GM10847 (cell line): ENCODE measurements around the gene CCDC152.

Experiments
- POLR2A ChIP-seq: IDR thresholded peaks from 2 replicates; pipeline ENCODE4 v1.6.1; 2011; ENCODE audit not compliant: insufficient read length; ENCODE audit errors: extremely low read depth

CCDC152 gene

DNA sequence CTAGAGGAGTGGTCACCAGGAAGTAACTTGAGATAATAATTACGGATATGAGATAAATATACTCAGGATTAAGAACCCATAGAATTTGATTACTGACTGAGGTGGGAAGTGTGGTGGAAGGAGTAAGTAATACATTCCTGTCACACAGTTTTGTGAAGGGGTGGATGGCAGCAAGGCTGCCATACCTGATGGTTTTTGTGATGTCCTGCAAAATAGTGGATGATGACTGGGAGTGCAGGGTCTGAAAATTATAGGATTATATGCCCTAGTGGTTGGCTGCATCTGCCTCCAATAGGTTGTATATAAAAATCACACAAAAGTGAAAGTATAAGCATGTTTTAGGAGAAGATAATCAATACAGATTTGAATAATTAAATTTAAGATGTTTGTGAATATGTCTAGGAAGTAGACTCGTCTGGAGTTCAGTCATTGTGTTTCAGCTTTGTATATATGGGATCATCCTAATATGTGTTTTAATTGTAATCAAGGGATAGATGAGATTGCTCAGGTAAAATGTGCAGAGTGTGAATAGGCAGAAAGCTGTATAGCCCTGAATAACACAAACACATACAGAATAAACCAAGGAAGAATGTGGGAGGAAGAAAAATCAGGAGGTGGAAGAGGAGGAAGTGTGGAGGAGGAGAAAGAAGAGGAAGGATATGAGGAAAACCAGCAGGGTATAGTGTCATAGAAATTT is 49.5 kb downstream of the CCDC152 start:
- TF ChIP-seq POLR2A, result no peak

GRCh38 chr5:42806701-42807262 is 50.2 kb downstream of the CCDC152 start:
- TF ChIP-seq POLR2A, result no peak

DNA sequence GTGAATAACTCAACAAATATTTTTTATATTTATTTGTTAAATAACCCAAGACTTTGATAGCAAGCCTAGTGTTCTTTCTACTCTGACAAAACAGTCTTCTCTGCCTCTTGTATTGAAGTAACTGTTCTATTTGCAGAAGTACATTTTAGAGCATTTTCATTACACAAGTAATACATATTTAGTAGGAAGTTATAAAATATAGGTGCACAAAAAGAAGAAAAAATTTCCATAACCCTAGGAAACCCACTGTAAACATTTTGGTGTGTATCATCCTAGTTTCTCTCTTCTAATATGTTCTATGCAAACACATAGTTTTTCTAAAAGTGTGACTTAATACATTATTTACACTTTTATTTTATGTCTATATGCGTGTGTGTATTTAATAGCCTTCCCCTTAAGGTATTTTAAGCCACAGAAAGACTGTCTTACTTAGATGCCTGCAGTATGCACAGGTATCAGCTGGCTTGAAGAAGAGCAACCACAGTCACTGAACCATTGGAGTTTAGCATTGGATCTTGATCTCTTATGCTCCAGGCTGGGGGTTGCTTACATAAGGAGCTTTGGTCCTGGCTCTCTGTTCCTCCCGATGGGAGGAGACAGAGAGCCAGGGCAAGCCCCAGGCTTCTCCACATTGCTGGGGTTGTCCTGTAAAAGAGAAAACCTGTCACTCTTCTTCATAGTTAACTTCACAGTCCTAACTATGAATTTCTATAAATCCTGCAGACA is 51.3 kb downstream of the CCDC152 start:
- TF ChIP-seq POLR2A, result no peak

GRCh38 chr5:42808888-42809611 is 52.4 kb downstream of the CCDC152 start:
- no peak for TF ChIP-seq POLR2A

DNA sequence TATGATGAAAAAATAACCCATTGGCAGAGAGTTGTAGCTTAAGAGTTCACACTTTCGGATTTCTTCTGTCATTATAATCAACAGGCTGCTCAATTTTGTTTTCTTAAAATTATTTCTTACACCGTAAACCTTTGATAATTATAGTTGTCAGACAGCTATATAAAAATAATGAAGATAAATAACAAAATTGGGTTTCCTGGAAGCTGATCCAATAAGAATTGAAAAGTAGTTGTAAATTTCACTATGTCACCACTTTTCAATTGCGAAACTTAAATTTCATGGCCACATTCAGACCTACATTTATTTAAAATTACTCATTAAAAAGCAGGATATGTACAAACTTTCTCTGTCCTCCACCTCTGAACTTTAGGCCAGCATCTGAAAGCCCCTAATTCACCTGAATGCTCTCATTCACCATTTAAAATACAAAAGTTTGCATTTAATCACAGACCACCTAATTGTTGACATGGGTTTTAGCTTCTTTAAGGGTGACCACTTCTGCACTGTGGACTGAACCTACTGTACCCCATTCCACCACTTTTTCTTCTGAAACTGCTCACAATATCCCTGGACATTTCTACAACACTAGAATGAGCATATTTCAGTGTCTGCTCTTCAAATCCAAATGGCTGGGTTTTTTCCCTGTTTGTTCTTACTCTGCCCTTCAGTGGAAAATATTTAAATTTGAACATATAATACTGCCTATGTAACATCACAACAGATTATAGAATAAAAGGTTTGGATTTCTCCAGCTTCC is 54.4 kb downstream of the CCDC152 start:
- no peak for TF ChIP-seq POLR2A

- TF ChIP-seq POLR2A, result no peak
Measured at GRCh38 chr5:42811591-42812446, 55.2 kb downstream of the CCDC152 start, which contains the start of gene SELENOP. Gene SELENOP, minus strand, starts transcription at chr5:42811892. Its CDS starts 3,539 bp downstream, at chr5:42808353.

DNA sequence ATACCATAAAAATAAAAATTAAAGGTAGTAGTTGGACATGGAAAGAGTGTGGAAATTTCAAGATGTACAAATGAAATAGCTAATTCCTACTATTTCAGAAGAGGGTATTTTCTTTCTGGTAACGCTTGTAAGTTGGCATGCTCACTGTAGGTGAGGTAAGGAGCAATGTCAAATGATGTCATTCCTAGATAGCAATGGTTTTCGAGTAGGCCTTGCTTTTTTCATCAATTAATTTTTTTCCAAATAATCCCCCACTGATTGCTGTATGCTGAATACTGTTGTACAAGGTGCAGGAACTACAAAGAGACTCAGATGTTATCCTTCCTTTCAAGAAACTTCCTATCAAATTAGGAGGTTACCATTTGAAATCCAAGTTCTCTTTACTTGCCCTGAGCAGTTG is 56.0 kb downstream of the CCDC152 start:
- TF ChIP-seq POLR2A, result no peak

DNA sequence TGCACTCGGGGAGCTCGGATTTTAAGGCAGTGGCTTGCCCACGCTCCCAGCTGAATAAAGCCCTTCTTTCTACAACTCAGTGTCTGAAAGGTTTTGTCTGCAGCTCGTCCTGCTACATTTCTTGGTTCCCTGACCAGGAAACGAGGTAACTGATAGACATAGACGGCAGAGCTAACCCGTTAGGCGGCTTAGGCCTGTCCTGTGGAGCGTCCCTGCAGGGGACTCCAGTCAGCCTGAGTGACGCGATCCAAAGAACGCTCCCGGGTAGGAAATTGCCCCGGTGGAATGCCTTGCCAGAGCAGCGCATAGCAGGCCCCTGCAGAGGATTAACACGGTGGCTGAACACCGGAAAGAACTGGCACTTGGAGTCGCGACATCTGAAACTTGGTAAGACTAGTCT is 56.9 kb downstream of the CCDC152 start:
- no peak for TF ChIP-seq POLR2A

DNA sequence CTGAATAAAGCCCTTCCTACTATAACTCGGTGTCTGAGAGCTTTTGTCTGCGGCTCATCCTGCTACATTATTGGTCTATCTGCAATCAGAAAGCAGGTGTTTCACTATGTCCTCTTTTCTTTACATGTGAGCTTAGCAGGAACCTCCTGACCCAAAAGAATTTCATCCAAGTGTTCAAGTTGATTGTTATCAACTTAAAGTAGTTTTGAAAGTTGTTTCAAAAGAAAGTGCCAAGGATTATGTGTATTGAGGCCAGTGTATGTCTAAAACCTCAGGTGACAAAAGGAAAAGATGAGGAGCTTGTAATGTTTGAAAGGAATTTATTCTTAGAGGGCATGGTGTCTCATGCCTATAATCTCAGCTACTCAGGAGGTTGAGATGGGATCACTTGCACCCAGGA is 63.1 kb downstream of the CCDC152 start:
- TF ChIP-seq POLR2A, result no peak

GRCh38 chr5:42822548-42822947 is 65.9 kb downstream of the CCDC152 start:
- no peak for TF ChIP-seq POLR2A

DNA sequence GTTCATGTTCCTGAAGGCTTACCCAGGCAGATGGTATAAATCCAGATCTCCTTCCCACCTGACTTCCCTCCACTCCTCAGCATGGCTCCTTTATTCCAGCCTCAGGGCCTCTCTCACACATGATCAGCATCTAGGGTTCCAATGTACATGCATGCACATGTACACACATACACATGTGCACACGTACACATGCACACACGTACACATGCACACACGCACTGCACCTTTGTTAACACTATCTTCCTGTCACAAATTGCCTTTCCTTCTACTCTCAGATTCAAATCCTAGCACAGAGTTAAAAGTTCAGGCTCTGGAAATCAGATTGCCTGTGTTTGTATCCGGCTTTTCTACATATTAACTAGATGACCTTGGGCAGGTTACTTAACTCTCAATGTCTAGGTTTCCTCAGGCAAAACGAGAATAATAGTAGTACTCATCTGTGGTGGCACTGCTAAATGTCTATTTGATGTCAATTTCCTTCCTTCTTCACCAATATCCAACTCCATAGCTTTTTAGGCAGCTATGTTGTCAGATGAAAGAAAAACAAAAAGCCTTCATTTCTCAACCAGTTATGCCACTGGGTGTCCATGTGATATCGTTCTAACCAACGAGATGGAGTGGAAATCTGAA is 67.8 kb downstream of the CCDC152 start:
- TF ChIP-seq POLR2A, result no peak

DNA sequence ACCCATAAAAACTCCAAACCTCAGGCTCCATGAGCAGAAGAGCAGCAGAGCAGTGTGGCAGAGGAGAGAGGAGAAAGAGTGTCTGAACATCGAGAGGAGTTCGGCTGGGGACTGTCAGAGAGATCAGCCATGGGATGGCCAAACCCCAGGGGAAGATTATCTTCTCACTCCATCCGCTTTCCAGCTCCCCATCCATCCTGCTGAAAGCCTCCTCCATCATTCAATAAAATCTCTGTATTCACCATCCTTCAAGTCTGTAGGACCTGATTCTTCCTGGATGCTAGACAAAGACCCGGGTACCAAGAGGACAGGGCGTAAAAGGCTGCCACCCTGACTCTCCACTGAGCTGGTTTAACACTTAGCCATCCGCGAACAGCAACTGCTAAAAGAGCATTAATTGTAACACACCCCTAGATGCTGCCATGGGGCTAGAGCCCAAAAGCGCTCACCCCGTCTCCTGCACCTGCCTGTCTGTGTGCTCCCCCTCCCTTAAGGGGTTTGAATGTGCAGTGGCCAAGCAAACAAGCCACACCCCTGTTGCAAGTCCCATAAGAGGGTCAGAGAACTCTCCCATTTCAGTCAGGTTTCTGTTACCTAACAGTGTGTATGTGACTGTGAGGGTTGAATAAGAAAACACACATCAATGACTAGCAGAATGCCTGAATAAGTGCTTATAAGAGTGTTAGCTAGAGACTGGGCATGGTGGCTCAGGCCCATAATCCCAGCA is 69.0 kb downstream of the CCDC152 start:
- no peak for TF ChIP-seq POLR2A
